A549 (cell line): ENCODE results near the gene RARA. TPM values are rescaled to one million over a fixed set of nuclear protein-coding genes. Genes with fewer than 3 reads are reported as not detected.

Experiments used
- ATAC-seq, 2 experiments: fragments of 200-7000 bp in 1 of 2; fragments of >200 bp in 1 of 2; cut with Nextera tagmentation in 1 of 2; cut with Tn5 transposase in 1 of 2; 3 replicates each; pipeline versions ENCODE4 v1.8.0 to v1.9.1; 2018 to 2020; ENCODE audit warnings: mild to moderate bottlenecking in 1 of 2, moderate library complexity in 1 of 2
- CTCF ChIA-PET: fragments of 300-600 bp; sonication (Branson Sonifier 250); formaldehyde crosslinking; extraction: SDS; loops from one replicate; lab custom pipeline; 2021; ENCODE audit warnings: antibody characterized with exemption, inconsistent platforms; lab: Yijun Ruan, JAX
- POLR2A ChIA-PET: fragments of 350-600 bp; formaldehyde crosslinking; extraction: SDS; loops from one replicate; lab custom pipeline; 2021; ENCODE audit warnings: antibody characterized with exemption, inconsistent platforms; lab: Yijun Ruan, JAX
- DNase-seq, 2 experiments: peaks; one replicate each; pipeline versions ENCODE4 v3.0.0 to v3.0.0-alpha.2; 2011 to 2016; ENCODE audit warnings: low read depth in 1 of 2, low spot score in 1 of 2
- FAIRE-seq: peaks from 2 replicates; lab custom pipeline; 2011; peaks lifted over from hg19 to GRCh38; lab: Jason Lieb, UNC
- H3K27ac ChIP-seq, 2 experiments: fragments of >200 bp; sonication (Bioruptor Twin); formaldehyde crosslinking; 3 replicates each; pipeline ENCODE4 v1.5.1; 2016 to 2017
- H3K4me1 ChIP-seq: fragments of >200 bp; sonication (Bioruptor Twin); formaldehyde crosslinking; 3 replicates; pipeline ENCODE4 v1.6.1; 2016
- H3K4me2 ChIP-seq: fragments of >200 bp; sonication (Bioruptor Twin); formaldehyde crosslinking; 3 replicates; pipeline ENCODE4 v1.6.1; 2016
- H3K4me3 ChIP-seq: fragments of >200 bp; sonication (Bioruptor Twin); formaldehyde crosslinking; 3 replicates; pipeline ENCODE4 v1.5.1; 2016
- H3K9me3 ChIP-seq: fragments of >200 bp; sonication (Bioruptor Twin); formaldehyde crosslinking; 3 replicates; pipeline ENCODE4 v1.6.1; 2016
- CEBPB ChIP-seq, 2 experiments: fragments of >200 bp in 1 of 2; sonication (Bioruptor Twin) in 1 of 2; formaldehyde crosslinking in 1 of 2; IDR thresholded peaks; 2 replicates each; pipeline ENCODE4 v1.6.1; 2012 to 2016
- EHF ChIP-seq: fragments of 250-450 bp; sonication (Bioruptor Pico); IDR thresholded peaks from 2 replicates; pipeline ENCODE4 v1.5.0; 2020; ENCODE audit warnings: mild to moderate bottlenecking
- FOSB ChIP-seq: fragments of 250-450 bp; sonication (Bioruptor Pico); IDR thresholded peaks from 2 replicates; pipeline ENCODE4 v1.5.0; 2020; ENCODE audit warnings: mild to moderate bottlenecking, moderate library complexity
- FOSL2 ChIP-seq, 2 experiments: fragments of 450-650 bp in 1 of 2; fragments of >200 bp in 1 of 2; sonication (Bioruptor Twin) in 1 of 2; formaldehyde crosslinking; IDR thresholded peaks; 2 replicates each; pipeline versions ENCODE4 v1.5.0 to v1.6.1; 2016 to 2020; ENCODE audit warnings: mild to moderate bottlenecking in 1 of 2, moderate library complexity in 1 of 2
- FOXS1 ChIP-seq: fragments of 250-450 bp; sonication (Bioruptor Pico); IDR thresholded peaks from 2 replicates; pipeline ENCODE4 v1.5.0; 2020; ENCODE audit warnings: mild to moderate bottlenecking, moderate library complexity
- HDAC2 ChIP-seq: fragments of 200-600 bp; sonication (generic); IDR thresholded peaks from 2 replicates; pipeline ENCODE4 v1.6.1; 2016
- HOXB13 ChIP-seq: fragments of 250-450 bp; sonication (Bioruptor Pico); IDR thresholded peaks from 2 replicates; pipeline ENCODE4 v1.5.0; 2020; ENCODE audit warnings: low read depth, mild to moderate bottlenecking, moderate library complexity
- JUN ChIP-seq, 2 experiments: fragments of >200 bp; sonication (Bioruptor Twin); formaldehyde crosslinking; IDR thresholded peaks; 2 replicates in 1 of 2; 3 replicates in 1 of 2; pipeline ENCODE4 v1.6.1; 2016 to 2017
- JUNB ChIP-seq: fragments of >200 bp; sonication (Bioruptor Twin); formaldehyde crosslinking; IDR thresholded peaks from 2 replicates; pipeline ENCODE4 v1.6.1; 2016
- KDM5A ChIP-seq: fragments of 200-600 bp; sonication (generic); IDR thresholded peaks from 2 replicates; pipeline ENCODE4 v1.6.1; 2016; ENCODE audit warnings: antibody characterized with exemption, mild to moderate bottlenecking
- MAFK ChIP-seq: fragments of 450-650 bp; IDR thresholded peaks from 2 replicates; pipeline ENCODE4 v1.6.1; 2014; ENCODE audit not compliant: partially characterized antibody
- MAZ ChIP-seq: fragments of 150-350 bp; IDR thresholded peaks from 2 replicates; pipeline ENCODE4 v1.6.1; 2014; ENCODE audit warnings: antibody characterized with exemption, low read depth, low read length, borderline replicate concordance
- NFE2L2 ChIP-seq: fragments of 150-350 bp; conservative IDR thresholded peaks from 2 replicates; pipeline ENCODE4 v1.6.1; 2014; ENCODE audit warnings: low read length
- NPAS2 ChIP-seq: fragments of 250-450 bp; sonication (Bioruptor Pico); IDR thresholded peaks from 2 replicates; pipeline ENCODE4 v1.8.0; 2022; ENCODE audit warnings: mild to moderate bottlenecking, moderate library complexity, borderline replicate concordance
- POLR2A ChIP-seq: IDR thresholded peaks from 2 replicates; pipeline ENCODE4 v1.6.1; 2012; ENCODE audit warnings: mild to moderate bottlenecking, low read length
- RAD21 ChIP-seq, 2 experiments: fragments of >200 bp in 1 of 2; sonication (Bioruptor Twin) in 1 of 2; formaldehyde crosslinking in 1 of 2; IDR thresholded peaks in 1 of 2; conservative IDR thresholded peaks in 1 of 2; 2 replicates in 1 of 2; 3 replicates in 1 of 2; pipeline ENCODE4 v1.6.1; 2012 to 2018; ENCODE audit warnings: inconsistent platforms in 1 of 2
- RNF2 ChIP-seq: fragments of 200-600 bp; sonication (generic); IDR thresholded peaks from 2 replicates; pipeline ENCODE4 v1.6.1; 2016; ENCODE audit warnings: low read depth, mild to moderate bottlenecking, antibody characterized with exemption, moderate library complexity, borderline replicate concordance
- SMC3 ChIP-seq: fragments of >200 bp; sonication (Bioruptor Twin); formaldehyde crosslinking; IDR thresholded peaks from 3 replicates; pipeline ENCODE4 v1.6.1; 2018; ENCODE audit warnings: inconsistent platforms
- ZC3H11A ChIP-seq: fragments of 450-650 bp; IDR thresholded peaks from 2 replicates; pipeline ENCODE4 v1.6.1; 2014; ENCODE audit warnings: antibody characterized with exemption, mild to moderate bottlenecking
- ZSCAN20 ChIP-seq: fragments of 250-450 bp; sonication (Bioruptor Pico); IDR thresholded peaks from 2 replicates; pipeline ENCODE4 v1.8.0; 2022; ENCODE audit warnings: mild to moderate bottlenecking, moderate library complexity
- WGBS: methylation state at CpG from one replicate; pipeline ENCODE4 v1.1.6; 2017; ENCODE audit errors: missing lambda C conversion rate; 5-methylcytosine and 5-hydroxymethylcytosine counted together
- polyA plus RNA-seq, 4 experiments: library from polyadenylated mRNA; depleted of rRNA in 3 of 4; stranded (reverse); fragments of >200 nt; fragmentation: RNase III in 1 of 4; extraction: RNeasy Plus Mini Kit Qiagen cat#74134 plus additional on column Dnase treatment in 1 of 4; gene quantifications; 2 replicates in 3 of 4; 3 replicates in 1 of 4; pipeline ENCODE4 v1.2.3, GENCODE V29; 2011 to 2017
- TF ChIP-seq, protein P1 (sequence below): fragments of >200 bp; sonication (Bioruptor Twin); formaldehyde crosslinking; IDR thresholded peaks from 2 replicates; pipeline ENCODE4 v1.6.1; 2016
- TF ChIP-seq, protein P2 (sequence below): fragments of >200 bp; sonication (Bioruptor Twin); formaldehyde crosslinking; IDR thresholded peaks from 3 replicates; pipeline ENCODE4 v1.5.1; 2016
- TF ChIP-seq, protein P3 (sequence below): IDR thresholded peaks from 2 replicates; pipeline ENCODE4 v1.6.1; 2012

Gene RARA
- polyA plus RNA-seq, 2 of the 4 experiments (the other 2 are of a cell fraction) = 8.6 to 17.2 TPM

DNA sequence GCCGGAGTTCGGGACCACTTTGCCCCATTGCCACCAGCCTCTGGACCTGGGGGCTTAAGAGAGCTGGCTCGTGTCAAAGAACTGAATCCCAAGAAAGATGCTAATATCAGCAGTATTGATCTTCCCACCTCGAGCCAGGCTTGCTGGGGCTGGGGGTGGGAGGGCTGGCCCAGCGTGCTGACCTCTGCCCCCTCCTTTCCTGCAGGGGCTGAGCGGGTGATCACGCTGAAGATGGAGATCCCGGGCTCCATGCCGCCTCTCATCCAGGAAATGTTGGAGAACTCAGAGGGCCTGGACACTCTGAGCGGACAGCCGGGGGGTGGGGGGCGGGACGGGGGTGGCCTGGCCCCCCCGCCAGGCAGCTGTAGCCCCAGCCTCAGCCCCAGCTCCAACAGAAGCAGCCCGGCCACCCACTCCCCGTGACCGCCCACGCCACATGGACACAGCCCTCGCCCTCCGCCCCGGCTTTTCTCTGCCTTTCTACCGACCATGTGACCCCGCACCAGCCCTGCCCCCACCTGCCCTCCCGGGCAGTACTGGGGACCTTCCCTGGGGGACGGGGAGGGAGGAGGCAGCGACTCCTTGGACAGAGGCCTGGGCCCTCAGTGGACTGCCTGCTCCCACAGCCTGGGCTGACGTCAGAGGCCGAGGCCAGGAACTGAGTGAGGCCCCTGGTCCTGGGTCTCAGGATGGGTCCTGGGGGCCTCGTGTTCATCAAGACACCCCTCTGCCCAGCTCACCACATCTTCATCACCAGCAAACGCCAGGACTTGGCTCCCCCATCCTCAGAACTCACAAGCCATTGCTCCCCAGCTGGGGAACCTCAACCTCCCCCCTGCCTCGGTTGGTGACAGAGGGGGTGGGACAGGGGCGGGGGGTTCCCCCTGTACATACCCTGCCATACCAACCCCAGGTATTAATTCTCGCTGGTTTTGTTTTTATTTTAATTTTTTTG, 47.1 kb downstream of the RARA start:
- Histone ChIP-seq H3K4me2 (no peak overlapping the region), H3K4me1 (peaks cover 44% of the 10 kb centered on the region), H3K4me3 (no peak overlapping the region), H3K27ac (peak overlapping the region in 1 of 2 experiments; percentile 45; a peak in 2 of 6 replicates), H3K9me3 (no peaks in the 10 kb centered on the region)
- FAIRE-seq (no peak), ATAC-seq (no peak), DNase-seq (no peak)
- TF ChIP-seq, protein P1, sequence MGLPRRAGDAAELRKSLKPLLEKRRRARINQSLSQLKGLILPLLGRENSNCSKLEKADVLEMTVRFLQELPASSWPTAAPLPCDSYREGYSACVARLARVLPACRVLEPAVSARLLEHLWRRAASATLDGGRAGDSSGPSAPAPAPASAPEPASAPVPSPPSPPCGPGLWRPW = no peak
- no peak for TF ChIP-seq HOXB13 (CRISPR knock-in tag)
- no peak for TF ChIP-seq NFE2L2
- no peak for TF ChIP-seq CEBPB (IDR thresholded peaks at IDR 0.05)
- TF ChIP-seq NPAS2 (CRISPR knock-in tag) = no peak
- 85% methylated on average over 28 of the region's 33 CpGs for WGBS
- POLR2A ChIA-PET = interaction anchor here (2.0 kb wide), 1 partner anchor 46 kb away, joined by 6 read pairs; no protein-coding TSS in a partner anchor
- CTCF ChIA-PET = interaction anchor here (0.6 to 40.3 kb wide), 24 partner anchors 9 to 226 kb away, joined by 3 to 2395 read pairs (median 6); partner anchors contain the start of genes CDC6, GJD3, RARA and TOP2A

DNA sequence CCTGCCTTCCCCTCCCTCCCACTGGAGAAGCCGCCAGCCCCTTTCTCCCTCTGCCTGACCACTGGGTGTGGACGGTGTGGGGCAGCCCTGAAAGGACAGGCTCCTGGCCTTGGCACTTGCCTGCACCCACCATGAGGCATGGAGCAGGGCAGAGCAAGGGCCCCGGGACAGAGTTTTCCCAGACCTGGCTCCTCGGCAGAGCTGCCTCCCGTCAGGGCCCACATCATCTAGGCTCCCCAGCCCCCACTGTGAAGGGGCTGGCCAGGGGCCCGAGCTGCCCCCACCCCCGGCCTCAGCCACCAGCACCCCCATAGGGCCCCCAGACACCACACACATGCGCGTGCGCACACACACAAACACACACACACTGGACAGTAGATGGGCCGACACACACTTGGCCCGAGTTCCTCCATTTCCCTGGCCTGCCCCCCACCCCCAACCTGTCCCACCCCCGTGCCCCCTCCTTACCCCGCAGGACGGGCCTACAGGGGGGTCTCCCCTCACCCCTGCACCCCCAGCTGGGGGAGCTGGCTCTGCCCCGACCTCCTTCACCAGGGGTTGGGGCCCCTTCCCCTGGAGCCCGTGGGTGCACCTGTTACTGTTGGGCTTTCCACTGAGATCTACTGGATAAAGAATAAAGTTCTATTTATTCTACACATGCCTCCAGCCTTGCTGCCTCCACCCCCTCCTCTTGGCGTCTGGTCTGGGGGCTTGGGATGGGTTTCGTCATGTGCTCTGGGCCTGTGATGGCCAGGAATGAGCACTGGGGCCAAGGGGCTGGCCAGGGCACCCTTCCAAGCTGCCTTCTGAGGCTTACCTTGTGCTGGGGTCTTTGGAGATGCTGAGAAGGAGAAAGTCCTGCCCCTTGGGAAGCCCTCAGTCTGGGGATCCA, 48.3 kb downstream of the RARA start:
- ATAC-seq = no peak
- CTCF ChIA-PET = interaction anchor here (0.6 to 40.3 kb wide), 30 partner anchors 8 to 1311 kb away, joined by 3 to 2395 read pairs (median 4); partner anchors contain the start of genes CDC6, GJD3, RARA and TOP2A
- no peaks in the 10 kb centered on the region for H3K9me3 ChIP-seq
- peaks cover 42% of the 10 kb centered on the region for H3K4me1 ChIP-seq
- no peak for TF ChIP-seq JUN (IDR thresholded peaks at IDR 0.05)
- no peak for TF ChIP-seq ZC3H11A
- TF ChIP-seq EHF (CRISPR knock-in tag) = no peak
- no peak for TF ChIP-seq JUNB
- no peak for TF ChIP-seq POLR2A
- no peak for TF ChIP-seq FOXS1
- no peak for TF ChIP-seq MAFK
- no peak for TF ChIP-seq FOSB (CRISPR knock-in tag)
- TF ChIP-seq KDM5A = no peak
- TF ChIP-seq RNF2 = no peak
- TF ChIP-seq, all 56 proteins: peak for 0
- H3K27ac ChIP-seq = peak overlapping the region in 1 of 2 experiments; percentile 45; a peak in 3 of 6 replicates
- H3K4me3 ChIP-seq = no peak overlapping the region
- no peak overlapping the region for H3K4me2 ChIP-seq
- POLR2A ChIA-PET = no interaction called here
- FAIRE-seq (no peak), DNase-seq (no peak)
- 83% methylated on average over 14 of the region's 19 CpGs for WGBS

DNA sequence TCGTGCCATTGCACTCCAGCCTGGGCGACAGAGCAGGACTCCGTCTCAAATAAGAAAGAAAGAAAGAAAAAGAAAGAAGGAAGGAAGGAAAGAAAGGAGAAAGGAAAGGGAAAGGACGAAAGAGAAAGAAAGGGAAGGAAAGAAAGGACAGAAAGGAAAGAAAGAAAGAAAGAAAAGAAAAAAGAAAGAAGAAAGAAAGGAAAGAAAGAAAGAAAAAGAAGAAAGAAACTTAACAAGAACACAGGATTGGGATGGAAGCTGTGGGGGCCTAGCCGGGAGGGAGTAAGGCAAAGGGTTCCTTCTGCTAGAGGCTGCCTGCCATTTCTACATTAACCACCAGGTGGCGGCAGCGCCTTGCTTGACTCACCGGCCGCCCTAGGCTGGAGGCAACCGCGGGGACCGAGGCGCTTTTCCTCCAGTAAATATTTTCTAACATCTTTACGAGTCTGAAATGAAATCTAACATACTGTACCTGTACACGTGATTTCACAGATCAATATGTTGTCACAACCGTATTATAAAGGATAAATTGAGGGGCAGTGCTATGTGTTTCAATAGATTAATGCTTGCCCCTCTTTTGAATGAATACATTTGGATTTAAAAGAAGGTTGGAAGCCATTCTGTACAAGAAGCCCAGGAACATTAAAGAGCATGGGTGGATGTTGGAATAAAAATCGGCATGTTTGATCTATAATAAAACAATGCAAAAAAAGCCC, 49.5 kb downstream of the RARA start:
- peak; percentile 45 to 73; a peak in 5 of 6 replicates for ATAC-seq
- Histone ChIP-seq H3K27ac (peak overlapping the region; percentile 70 to 78), H3K4me2 (peak overlapping the region; percentile 81), H3K4me1 (peaks cover 31% of the 10 kb centered on the region; the same call in 2 of the 3 replicates), H3K4me3 (peak overlapping the region; percentile 20; the same call in 1 of the 3 replicates), H3K9me3 (no peaks in the 10 kb centered on the region)
- DNase-seq = peak; percentile 91 to 96
- ChIA-PET POLR2A (interaction anchor here (1.3 kb wide), 1 partner anchor 193 kb away, joined by 3 read pairs; no protein-coding TSS in a partner anchor), CTCF (interaction anchor here (0.6 to 40.3 kb wide), 40 partner anchors 9 to 1310 kb away, joined by 3 to 2395 read pairs (median 4); partner anchors contain the start of genes CDC6, RARA and TOP2A)
- FAIRE-seq = peak; percentile 67
- peak; percentile 97 for TF ChIP-seq SMC3
- peak; percentile 97 for TF ChIP-seq RAD21 (conservative IDR thresholded peaks at IDR 0.05 in 1 of 2, IDR thresholded peaks at IDR 0.05 in 1 of 2)
- TF ChIP-seq HDAC2 = no peak
- TF ChIP-seq, protein P2, sequence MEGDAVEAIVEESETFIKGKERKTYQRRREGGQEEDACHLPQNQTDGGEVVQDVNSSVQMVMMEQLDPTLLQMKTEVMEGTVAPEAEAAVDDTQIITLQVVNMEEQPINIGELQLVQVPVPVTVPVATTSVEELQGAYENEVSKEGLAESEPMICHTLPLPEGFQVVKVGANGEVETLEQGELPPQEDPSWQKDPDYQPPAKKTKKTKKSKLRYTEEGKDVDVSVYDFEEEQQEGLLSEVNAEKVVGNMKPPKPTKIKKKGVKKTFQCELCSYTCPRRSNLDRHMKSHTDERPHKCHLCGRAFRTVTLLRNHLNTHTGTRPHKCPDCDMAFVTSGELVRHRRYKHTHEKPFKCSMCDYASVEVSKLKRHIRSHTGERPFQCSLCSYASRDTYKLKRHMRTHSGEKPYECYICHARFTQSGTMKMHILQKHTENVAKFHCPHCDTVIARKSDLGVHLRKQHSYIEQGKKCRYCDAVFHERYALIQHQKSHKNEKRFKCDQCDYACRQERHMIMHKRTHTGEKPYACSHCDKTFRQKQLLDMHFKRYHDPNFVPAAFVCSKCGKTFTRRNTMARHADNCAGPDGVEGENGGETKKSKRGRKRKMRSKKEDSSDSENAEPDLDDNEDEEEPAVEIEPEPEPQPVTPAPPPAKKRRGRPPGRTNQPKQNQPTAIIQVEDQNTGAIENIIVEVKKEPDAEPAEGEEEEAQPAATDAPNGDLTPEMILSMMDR = peak; percentile 99
- TF ChIP-seq FOSL2 (IDR thresholded peaks at IDR 0.05) = no peak
- TF ChIP-seq FOSL2 (CRISPR knock-in tag; IDR thresholded peaks at IDR 0.05) = peak; percentile 75
- peak in 1 of 2 experiments; percentile 16; a peak in 1 of 5 replicates for TF ChIP-seq JUN (IDR thresholded peaks at IDR 0.05)
- TF ChIP-seq, protein P3, sequence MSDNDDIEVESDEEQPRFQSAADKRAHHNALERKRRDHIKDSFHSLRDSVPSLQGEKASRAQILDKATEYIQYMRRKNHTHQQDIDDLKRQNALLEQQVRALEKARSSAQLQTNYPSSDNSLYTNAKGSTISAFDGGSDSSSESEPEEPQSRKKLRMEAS = peak; percentile 28; the same call in 1 of the 2 replicates
- no peak for TF ChIP-seq ZSCAN20 (CRISPR knock-in tag)
- TF ChIP-seq NPAS2 (CRISPR knock-in tag) = no peak
- 0 out of 2 replicates have a peak, but pooled peaks have one; percentile 22 for TF ChIP-seq MAZ
- TF ChIP-seq, protein P1 = no peak
- 13% methylated on average over 17 of the region's 17 CpGs for WGBS
